DOHH2 (cell line): ENCODE data around the gene GPR45.

ENCODE experiments used
- H3F3A ChIP-seq: fragments of 200-600 bp; sonication (generic), shearing (Covaris generic); 2 replicates; pipeline ENCODE4 v1.6.0; 2016; ENCODE audit warnings: antibody characterized with exemption, mild to moderate bottlenecking; ENCODE audit not compliant: control insufficient read depth, insufficient read depth
- H3K27ac ChIP-seq: fragments of 200-600 bp; sonication (generic); 2 replicates; pipeline ENCODE4 v1.5.1; 2014; ENCODE audit warnings: low read depth, mild to moderate bottlenecking, low read length, moderate library complexity
- H3K27me3 ChIP-seq: fragments of 200-600 bp; sonication (generic); 2 replicates; pipeline ENCODE4 v1.6.1; 2014; ENCODE audit warnings: mild to moderate bottlenecking, low read length, mixed read lengths; ENCODE audit not compliant: control insufficient read depth
- H3K36me3 ChIP-seq: fragments of 200-600 bp; sonication (generic); 2 replicates; pipeline ENCODE4 v1.6.1; 2014; ENCODE audit warnings: mild to moderate bottlenecking, low read length, moderate library complexity, mixed read lengths; ENCODE audit not compliant: control insufficient read depth
- H3K4me1 ChIP-seq: fragments of 200-600 bp; sonication (generic); 2 replicates; pipeline ENCODE4 v1.6.1; 2014; ENCODE audit warnings: mild to moderate bottlenecking, low read length, mixed read lengths; ENCODE audit not compliant: control insufficient read depth
- H3K4me2 ChIP-seq: fragments of 200-600 bp; sonication (generic); 2 replicates; pipeline ENCODE4 v1.6.0; 2014; ENCODE audit warnings: mild to moderate bottlenecking, low read length, moderate library complexity
- H3K4me3 ChIP-seq: fragments of 200-600 bp; sonication (generic); 2 replicates; pipeline ENCODE4 v1.5.1; 2014; ENCODE audit warnings: mild to moderate bottlenecking, low read length, mixed read lengths
- H3K79me2 ChIP-seq: fragments of 200-600 bp; sonication (generic); 2 replicates; pipeline ENCODE4 v1.6.1; 2014; ENCODE audit warnings: mild to moderate bottlenecking, low read length, mixed read lengths; ENCODE audit not compliant: control insufficient read depth
- H3K9me2 ChIP-seq: fragments of 200-600 bp; sonication (generic); replicated peaks from 2 replicates; pipeline ENCODE4 v1.6.1; 2014; ENCODE audit warnings: mild to moderate bottlenecking, low read length, mixed read lengths; ENCODE audit not compliant: control insufficient read depth
- H3K9me3 ChIP-seq: fragments of 200-600 bp; sonication (generic); 2 replicates; pipeline ENCODE4 v1.6.1; 2014; ENCODE audit warnings: antibody characterized with exemption, low read length, mixed read lengths; ENCODE audit not compliant: control insufficient read depth, insufficient read depth
- H4K20me1 ChIP-seq: fragments of 200-600 bp; sonication (generic); 2 replicates; pipeline ENCODE4 v1.6.0; 2014; ENCODE audit warnings: low read depth, mild to moderate bottlenecking, antibody characterized with exemption, low read length, moderate library complexity; ENCODE audit not compliant: control insufficient read depth, insufficient read depth
- EZH2phosphoT487 ChIP-seq: fragments of 200-600 bp; sonication (generic); IDR thresholded peaks from 2 replicates; pipeline ENCODE4 v1.6.1; 2017; ENCODE audit warnings: borderline replicate concordance, mild to moderate bottlenecking, antibody characterized with exemption, low read length, moderate library complexity, mixed read lengths
- TF ChIP-seq, protein P1 (sequence below): fragments of 200-600 bp; sonication (generic); IDR thresholded peaks from one replicate; pipeline ENCODE4 v1.5.1; 2014; ENCODE audit warnings: antibody characterized with exemption, mild to moderate bottlenecking, low read depth, low read length; ENCODE audit not compliant: poor library complexity, severe bottlenecking

The GPR45 gene

DNA sequence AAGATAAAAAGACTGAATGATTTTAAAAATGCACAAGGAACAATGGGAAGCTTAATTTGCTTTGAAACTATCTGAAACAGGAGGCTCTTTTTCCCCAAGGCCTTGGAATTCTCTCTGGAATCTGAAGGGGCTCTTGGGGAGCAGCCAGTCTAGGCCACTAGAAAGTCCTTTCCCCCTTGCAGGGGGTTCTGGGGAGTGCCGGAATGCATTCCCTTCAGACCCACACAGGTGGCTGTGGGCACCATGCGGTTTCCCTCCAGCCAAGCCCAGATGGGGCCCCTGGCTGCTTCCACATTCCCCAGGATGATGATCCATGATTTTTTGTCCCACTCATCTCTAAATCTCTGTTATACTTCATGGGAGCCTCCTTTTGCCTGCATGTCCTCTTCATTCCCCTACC is 10.7 kb downstream of the GPR45 start:
- Histone ChIP-seq H3K27me3 (no peaks in the 10 kb centered on the region), H3K79me2 (no peaks in the 10 kb centered on the region), H3K36me3 (no peaks in the 10 kb centered on the region), H3K4me3 (no peak overlapping the region), H4K20me1 (no peaks in the 10 kb centered on the region), H3K27ac (no peak overlapping the region), H3K9me2 (no peaks in the 10 kb centered on the region), H3F3A (no peaks in the 10 kb centered on the region), H3K4me1 (no peaks in the 10 kb centered on the region), H3K4me2 (no peak overlapping the region), H3K9me3 (no peaks in the 10 kb centered on the region)
- TF ChIP-seq, protein P1, sequence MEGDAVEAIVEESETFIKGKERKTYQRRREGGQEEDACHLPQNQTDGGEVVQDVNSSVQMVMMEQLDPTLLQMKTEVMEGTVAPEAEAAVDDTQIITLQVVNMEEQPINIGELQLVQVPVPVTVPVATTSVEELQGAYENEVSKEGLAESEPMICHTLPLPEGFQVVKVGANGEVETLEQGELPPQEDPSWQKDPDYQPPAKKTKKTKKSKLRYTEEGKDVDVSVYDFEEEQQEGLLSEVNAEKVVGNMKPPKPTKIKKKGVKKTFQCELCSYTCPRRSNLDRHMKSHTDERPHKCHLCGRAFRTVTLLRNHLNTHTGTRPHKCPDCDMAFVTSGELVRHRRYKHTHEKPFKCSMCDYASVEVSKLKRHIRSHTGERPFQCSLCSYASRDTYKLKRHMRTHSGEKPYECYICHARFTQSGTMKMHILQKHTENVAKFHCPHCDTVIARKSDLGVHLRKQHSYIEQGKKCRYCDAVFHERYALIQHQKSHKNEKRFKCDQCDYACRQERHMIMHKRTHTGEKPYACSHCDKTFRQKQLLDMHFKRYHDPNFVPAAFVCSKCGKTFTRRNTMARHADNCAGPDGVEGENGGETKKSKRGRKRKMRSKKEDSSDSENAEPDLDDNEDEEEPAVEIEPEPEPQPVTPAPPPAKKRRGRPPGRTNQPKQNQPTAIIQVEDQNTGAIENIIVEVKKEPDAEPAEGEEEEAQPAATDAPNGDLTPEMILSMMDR, result no peak
- no peak for TF ChIP-seq EZH2phosphoT487

DNA sequence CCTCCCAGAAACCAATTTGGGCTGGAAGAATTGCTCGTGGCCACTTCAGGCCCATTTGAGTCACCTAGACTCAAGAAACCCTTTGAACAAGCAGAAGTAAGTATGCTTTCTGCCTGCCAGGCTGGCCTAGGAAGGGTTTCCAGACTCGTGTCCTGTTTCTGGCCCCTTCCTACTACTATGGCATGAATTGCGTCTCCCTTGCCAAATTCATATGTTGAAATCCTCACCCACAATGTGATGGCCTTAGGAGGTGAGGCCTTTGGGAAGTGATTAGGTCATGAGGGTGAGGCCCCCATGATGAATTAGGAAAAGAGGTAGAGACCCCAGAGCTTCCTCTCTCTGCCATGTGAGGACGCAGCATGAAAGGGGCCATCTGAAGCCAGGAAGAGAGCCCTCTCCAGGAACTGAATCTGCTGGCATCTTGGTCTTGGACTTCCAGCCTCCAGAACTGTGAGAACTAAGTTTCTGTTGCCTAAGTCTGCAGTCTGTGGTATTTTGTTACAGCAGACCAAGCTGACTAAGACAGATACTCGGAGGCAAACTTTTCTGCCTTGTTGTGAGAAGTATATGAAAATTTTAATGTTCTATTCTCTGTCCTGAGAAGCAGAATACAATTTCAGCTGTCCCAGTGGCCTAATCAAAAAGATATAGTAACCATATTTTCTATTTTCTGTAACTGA is 13.1 kb downstream of the GPR45 start:
- no peak overlapping the region for H3K4me2 ChIP-seq
- H3F3A ChIP-seq, result no peaks in the 10 kb centered on the region
- no peaks in the 10 kb centered on the region for H3K9me2 ChIP-seq
- H3K27ac ChIP-seq, result no peak overlapping the region
- H3K79me2 ChIP-seq, result no peaks in the 10 kb centered on the region
- no peaks in the 10 kb centered on the region for H3K4me1 ChIP-seq
- H3K36me3 ChIP-seq, result no peaks in the 10 kb centered on the region
- H3K27me3 ChIP-seq, result no peaks in the 10 kb centered on the region
- H3K4me3 ChIP-seq, result no peak overlapping the region
- no peaks in the 10 kb centered on the region for H4K20me1 ChIP-seq
- TF ChIP-seq, protein P1, result no peak
- TF ChIP-seq EZH2phosphoT487, result no peak
- no peaks in the 10 kb centered on the region for H3K9me3 ChIP-seq

DNA sequence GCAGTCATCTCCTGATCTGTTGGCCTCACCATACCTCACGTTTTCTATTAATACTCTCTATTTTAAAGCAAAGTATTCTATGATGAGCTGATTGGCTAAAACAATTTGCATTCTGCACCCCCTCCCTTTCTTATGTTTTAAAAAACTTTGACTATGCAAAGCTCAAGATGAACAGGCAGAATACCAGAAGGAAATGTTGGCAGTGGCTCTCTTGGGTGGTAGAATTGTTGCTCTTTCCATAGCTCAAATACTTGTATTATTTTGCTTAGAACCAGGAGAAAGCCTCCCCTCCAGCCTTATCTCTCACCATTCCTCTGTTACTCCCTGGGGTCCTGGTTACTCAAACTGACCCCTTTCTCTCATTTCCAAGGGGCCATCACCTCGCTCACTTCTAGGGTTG is 14.4 kb downstream of the GPR45 start:
- Histone ChIP-seq H3K9me2 (no peaks in the 10 kb centered on the region), H4K20me1 (no peaks in the 10 kb centered on the region), H3K27ac (no peak overlapping the region), H3K4me3 (no peak overlapping the region), H3K9me3 (no peaks in the 10 kb centered on the region), H3K27me3 (no peaks in the 10 kb centered on the region), H3K79me2 (no peaks in the 10 kb centered on the region), H3F3A (no peaks in the 10 kb centered on the region), H3K4me2 (no peak overlapping the region), H3K36me3 (no peaks in the 10 kb centered on the region), H3K4me1 (no peaks in the 10 kb centered on the region)
- TF ChIP-seq, protein P1, result no peak
- TF ChIP-seq EZH2phosphoT487, result no peak
